HG03460 (cell line): ENCODE results near the gene PRRC2B.
"Not testable (repeated sequence)": the region's sequence is repeated elsewhere in the genome, so short reads cannot be mapped to it uniquely, and the experiment has no call there.

Source experiments
- ATAC-seq: cut with Tn5 transposase; IDR thresholded peaks from one replicate; pipeline ENCODE4 v1.9.1; 2021; ENCODE audit not compliant: unreplicated experiment

The PRRC2B gene

DNA sequence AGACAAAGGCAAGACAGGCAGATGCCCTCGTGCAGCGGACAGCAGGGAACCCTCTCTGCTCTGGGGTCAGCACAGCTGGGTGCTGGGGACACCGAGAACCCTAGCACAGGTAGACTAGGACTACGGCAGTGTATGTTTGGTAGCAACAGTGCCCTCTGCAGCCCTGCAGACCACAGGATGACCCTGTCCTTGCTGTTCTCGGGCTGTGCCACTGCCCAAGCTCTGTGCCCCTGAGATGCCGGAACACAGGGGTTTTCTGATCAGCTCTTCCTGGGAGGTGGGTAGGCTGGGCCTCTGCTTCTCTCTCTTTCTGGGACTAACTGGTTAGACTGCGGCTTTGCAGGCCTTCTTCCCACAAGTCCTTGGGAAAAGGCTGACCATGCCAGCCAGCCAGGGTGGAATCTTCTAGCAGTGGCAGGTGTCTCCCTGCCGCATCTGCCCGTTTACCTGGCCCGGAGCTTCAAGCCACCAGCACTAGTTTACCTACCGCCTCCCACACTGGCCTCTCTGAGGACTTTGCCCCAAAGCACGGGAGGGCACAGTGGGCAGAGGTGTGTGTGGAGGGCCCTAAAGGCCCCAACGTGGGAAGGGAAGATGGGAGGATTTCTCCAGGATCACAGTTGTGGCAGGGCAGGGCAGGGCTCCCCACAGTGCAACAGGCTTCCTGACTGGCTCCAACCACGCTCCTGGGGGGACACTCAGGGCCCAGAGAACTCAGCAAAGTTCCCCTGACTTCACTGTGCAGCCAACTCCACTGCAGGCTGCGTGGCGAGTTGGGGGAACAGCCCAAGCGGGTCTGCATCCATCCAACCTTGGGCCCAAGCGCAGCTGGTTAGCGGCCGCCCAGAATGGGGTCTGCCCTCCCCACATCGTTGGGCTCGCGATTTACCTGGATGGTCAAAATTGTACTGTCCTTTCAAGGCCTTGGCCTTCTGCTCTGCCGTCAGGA lies 136.0 kb downstream of the PRRC2B start:
- no peak for ATAC-seq

DNA sequence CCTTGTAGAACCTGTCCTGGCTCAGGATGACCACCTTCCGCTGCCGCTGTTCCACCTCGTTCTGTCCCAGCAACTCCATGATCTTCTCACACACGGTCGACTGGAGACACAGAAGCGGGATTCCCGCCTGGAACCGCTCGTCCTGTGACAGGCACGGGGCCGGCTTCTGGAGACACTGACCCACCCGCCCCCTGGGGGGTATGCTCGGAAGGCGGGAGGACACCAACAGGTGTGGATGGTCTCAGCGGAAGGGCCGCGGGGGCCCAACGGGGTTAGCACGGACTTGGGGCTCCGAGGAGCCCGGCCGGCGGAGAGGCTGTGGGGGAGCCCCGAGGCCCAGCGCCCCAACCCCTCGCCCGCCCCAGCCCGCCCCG lies 136.6 kb downstream of the PRRC2B start:
- ATAC-seq = peak; percentile 22

DNA sequence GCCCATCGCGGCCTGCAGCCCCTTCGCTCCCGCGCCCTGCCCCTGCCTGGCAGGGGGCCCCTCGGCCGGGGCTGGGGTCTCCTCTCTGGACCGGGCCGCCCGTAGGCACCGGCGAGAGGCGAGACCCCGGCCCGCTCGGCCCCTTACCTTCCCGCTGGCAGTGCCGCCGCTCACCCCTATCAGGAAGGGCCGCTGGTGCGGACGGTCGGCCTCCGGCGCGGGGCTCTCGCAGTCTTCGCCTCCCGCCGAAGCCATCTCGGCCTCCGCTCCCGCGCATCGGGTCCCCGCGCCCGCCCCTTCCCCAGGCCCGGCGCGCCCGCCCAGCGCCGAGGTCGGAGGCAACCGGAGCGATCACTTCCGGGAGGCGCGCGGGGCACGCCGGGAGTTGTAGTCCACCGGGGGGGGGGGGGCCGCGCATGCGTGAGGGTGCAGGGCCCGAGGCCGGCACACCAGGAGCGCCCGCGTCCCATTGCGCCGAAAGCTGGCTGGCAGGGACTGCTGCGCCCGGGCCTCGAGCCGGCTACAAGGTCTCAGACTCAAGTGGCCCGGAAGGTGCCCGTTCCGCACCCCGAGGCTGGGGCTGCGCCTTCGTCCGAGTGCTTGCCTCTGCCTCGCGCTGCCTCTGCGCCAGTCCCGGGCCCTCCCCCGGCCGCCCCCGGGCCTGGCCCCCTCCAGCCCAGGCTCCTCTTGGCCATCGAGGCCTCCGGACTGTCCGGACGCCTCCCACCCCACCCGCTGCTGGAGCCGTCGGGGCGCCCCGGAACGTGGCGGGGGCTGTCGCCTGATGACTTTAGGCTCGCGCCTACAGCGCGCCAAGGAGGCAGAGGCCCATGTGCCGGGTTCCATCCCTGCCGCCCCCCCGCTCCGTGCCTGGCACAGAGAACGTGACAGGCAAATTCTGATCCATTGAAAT lies 137.3 kb downstream of the PRRC2B start, which contains the start of gene UCK1:
TSS of gene UCK1 (minus strand) at position 344 of the 913 bp plus-strand sequence. CDS start at position 255, 89 bp downstream.
- peak; percentile 83 for ATAC-seq

DNA sequence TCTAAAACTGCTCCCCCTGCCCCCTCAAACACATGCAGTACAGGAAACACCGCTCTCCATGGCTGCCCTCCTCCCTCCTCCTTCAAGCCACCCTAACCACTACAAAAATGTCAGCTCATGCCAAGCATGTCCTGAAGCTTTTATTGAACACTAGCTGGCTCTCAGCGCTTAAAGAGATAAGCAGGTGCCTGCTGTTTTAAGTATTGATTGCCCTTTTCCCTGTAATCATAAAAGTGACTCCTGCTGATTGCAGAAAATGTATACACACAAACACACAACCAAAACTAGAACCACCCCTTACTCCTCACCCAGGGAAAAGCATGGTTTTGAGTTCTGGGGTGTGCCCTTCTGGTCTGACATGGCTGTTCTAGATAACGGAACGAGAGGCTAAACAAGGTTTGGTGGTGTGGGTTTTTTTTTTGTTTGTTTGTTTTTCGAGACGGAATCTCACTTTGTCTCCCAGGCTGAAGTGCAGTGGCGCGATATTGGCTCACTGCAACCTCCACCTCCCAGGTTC lies 140.9 kb downstream of the PRRC2B start:
- no peak for ATAC-seq

DNA sequence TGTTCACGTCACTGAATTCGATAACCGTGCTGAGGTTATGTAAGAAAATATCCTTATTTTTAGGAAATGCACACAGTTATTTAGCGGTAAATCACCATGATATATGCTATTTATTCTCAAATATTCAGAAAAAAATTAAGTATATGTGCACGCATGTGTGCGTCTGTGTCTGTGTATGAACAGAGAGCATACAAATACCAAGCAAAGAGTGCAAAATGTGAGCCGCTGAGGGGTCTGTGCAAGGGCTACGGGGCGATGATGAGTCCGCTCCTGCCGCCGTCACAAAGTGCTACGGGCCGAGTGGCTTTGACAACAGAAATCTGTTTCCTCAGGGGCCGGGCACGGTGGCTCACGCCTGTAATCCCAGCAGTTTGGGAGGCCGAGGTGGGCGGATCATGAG lies 144.1 kb downstream of the PRRC2B start:
- ATAC-seq = no peak

DNA sequence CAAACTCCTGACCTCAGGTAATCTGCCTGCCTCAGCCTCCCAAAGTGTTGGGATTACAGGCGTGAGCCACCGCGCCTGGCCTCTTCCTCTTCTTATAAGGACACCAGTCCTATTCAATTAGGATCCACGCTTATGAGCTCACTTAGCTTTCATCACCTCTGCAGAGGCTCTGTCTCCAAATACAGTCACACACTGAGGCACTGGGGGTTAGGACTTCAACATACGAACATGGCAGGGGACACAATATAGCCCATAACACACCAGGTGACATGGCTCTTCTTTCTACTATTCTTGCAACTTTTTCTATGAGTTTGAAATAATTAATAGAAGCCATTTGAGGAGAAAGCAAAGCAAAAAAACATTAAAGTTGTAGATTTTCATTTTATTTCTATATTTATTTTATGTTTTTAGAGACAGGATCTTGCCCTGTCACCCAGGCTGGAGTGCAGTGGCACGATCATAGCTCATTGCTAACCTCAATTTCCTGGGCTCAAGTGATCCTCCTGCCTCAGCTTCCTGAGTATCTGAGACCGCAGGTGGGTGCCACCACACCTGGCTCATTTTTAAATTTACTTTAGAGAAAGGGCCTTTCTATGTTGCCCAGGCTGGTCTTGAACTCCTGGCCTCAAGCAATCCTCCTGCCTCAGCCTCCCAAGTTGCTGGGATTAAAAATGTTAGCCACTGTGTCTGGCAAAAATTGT lies 145.5 kb downstream of the PRRC2B start:
- ATAC-seq = no peak

DNA sequence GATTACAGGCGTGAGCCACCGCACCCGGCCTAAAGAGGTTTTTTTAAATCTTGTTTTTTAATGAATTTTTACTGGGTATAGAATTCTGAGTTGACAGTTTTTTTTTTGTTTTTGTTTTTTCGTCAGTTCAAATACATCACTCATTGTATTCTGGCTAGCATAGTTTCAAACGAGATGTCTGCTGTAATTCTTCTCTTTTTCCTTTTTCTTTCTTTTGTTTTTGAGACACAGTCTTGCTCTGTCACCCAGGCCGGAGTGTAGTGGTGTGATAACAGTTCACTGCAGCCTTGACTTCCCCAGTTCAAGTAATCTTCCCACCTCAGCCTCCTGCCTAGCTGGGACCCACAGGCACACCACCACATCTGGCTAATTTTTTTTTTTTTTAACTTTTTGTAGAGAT lies 149.3 kb downstream of the PRRC2B start:
- no peak for ATAC-seq

DNA sequence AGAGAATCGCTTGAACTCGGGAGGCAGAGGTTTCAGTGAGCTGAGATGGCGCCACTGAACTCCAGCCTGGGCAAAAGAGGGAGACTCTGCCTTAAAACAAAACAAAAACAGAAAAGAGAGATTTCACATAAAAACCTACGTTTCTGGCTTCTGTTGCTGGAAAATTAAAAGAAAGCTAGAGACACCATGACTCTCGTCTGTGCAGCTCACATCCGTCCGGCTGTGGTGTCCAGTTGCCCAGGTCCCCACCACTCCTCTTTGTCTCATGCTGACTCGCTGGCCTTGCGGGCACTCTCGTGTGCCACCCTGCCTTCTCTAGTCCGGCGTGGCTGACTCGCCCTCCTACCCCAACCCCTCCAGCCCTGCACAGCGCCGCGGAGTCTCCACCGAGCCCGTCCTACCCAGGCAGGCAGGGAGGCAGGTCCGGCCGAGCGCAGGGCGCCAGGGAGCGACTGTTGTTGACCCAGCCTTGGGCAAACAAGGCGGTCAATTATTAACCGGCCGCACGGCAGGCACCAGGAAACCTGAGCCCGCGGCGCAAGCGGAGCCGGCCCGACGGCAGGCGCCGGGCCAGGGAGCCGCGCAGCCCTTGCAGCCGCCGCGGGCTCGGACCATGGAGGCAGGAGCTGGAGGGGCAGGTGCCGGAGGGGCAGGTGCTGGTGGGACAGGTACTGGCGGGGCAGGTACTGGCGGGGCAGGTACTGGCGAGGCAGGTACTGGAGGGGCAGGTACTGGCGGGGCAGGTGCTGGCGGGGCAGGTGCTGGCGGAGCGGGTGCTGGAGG lies 151.3 kb downstream of the PRRC2B start, which contains the start of gene PRRT1B:
TSS of gene PRRT1B (plus strand) at position 521 of the 783 bp plus-strand sequence. CDS start at position 614, 93 bp downstream.
- ATAC-seq = no peak

DNA sequence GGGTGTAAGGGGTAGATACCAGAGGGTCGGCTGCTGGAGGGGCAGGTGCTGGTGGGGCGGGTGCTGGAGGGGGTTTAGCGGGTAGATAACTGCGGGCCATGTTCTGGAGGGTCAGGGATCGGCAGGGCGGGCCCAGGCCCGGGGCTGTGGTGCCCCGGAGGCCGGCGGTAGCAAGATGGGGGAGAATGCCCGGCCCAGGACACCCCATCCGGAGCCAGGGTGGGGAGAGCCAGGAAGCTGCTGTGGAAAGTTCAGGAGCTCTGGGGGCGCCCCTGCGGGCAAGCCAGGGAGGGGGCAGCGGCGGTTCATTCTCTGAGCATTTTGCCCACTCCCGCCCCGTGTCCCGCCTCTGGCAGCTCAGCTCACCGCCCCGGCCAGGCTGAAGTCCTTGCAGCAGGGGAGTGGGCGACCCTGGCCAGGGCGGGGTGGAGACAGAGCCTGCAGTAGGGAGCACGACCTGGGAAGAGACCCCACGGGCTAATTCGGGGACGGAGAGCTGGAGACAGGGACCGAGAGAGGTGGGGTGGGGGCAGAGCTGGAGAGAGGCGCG lies 152.0 kb downstream of the PRRC2B start:
- ATAC-seq = no peak

DNA sequence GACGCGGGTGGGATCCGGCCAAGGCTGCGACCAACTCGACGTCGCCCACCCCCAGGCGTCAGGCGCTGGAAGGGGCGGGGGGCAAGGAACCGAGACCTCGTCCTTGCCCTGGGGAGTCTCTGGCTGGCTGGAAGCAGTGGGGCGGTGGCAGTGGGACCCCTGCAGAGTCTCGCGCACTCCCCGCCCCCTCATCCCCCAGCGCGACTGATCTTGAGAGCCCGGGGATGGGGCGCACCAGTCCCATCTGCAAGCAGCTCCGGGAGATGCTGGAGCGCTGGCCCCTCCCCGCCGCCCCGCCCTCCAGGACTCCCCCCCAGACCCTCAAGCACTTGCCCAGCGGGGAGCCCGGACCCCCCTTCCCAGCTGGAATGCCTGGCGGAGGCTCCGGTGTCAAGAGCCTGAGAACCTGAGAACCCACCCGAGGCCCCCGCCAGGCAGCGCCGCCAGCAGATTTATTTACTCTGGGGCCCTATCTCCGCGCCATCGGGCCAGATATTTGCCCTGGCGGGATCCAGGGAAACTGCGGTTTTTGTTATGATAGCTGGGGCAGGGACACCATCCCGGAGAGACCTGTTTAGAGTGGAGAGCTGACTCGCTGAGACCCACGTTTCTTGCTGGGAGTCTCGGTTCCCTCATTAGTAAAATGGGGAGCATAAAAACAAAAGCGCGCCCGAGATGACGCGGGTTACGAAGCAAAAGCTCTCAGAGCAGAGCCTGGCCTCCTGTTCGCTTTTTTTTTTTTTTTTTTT lies 152.6 kb downstream of the PRRC2B start:
- ATAC-seq = no peak

DNA sequence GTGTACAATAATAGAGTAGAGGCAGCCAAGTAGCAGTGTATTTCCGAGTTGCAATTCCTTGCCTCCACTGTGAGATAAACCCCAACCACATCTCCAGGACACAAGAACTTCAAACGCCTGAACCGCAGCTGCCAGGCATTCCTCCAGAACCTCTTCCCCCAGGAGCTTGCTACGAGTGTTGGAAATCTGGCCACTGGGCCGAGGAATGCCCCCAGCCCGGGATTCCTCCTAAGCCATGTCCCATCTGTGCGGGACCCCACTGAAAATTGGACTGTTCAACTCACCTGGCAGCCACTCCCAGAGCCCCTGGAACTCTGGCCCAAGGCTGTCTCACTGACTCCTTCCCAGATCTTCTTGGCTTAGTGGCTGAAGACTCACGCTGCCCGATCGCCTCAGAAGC lies 155.3 kb downstream of the PRRC2B start:
- not testable (repeated sequence) for ATAC-seq
